GM21526 (cell line): ENCODE measurements around the gene SUCLG1.
"Not testable (repeated sequence)": the region's sequence is repeated elsewhere in the genome, so short reads cannot be mapped to it uniquely, and the experiment has no call there.

Experiments used
- ATAC-seq: cut with Tn5 transposase; IDR thresholded peaks from one replicate; pipeline ENCODE4 v1.9.1; 2021; ENCODE audit warnings: moderate library complexity; ENCODE audit not compliant: unreplicated experiment, low FRiP score

Gene SUCLG1

GRCh38 chr2:84459018-84459943, at the start of gene SUCLG1:
TSS of gene SUCLG1 (minus strand) at chr2:84459280. CDS start at chr2:84459269, 11 bp downstream.
- peak; percentile 96 for ATAC-seq

- ATAC-seq: no peak
Measured at GRCh38 chr2:84498150-84498799, 39.2 kb upstream of the SUCLG1 start.

- no peak for ATAC-seq
Measured at GRCh38 chr2:84497285-84497684, 38.2 kb upstream of the SUCLG1 start.

GRCh38 chr2:84496386-84496785, 37.3 kb upstream of the SUCLG1 start:
- ATAC-seq: no peak

GRCh38 chr2:84495539-84496146, 36.6 kb upstream of the SUCLG1 start:
- peak; percentile 91 for ATAC-seq

GRCh38 chr2:84494070-84494469, 35.0 kb upstream of the SUCLG1 start:
- no peak for ATAC-seq

GRCh38 chr2:84493514-84493913, 34.4 kb upstream of the SUCLG1 start:
- no peak for ATAC-seq

- ATAC-seq: no peak
Measured at GRCh38 chr2:84492571-84492970, 33.5 kb upstream of the SUCLG1 start.

- no peak for ATAC-seq
Measured at GRCh38 chr2:84491741-84492140, 32.7 kb upstream of the SUCLG1 start.

GRCh38 chr2:84491256-84491655, 32.2 kb upstream of the SUCLG1 start:
- ATAC-seq: no peak

- no peak for ATAC-seq
Measured at GRCh38 chr2:84487298-84487996, 28.4 kb upstream of the SUCLG1 start.

- no peak for ATAC-seq
Measured at GRCh38 chr2:84486441-84487115, 27.5 kb upstream of the SUCLG1 start.

- no peak for ATAC-seq
Measured at GRCh38 chr2:84483320-84483719, 24.2 kb upstream of the SUCLG1 start.

- no peak for ATAC-seq
Measured at GRCh38 chr2:84482603-84483002, 23.5 kb upstream of the SUCLG1 start.

- ATAC-seq: no peak
Measured at GRCh38 chr2:84481702-84482101, 22.6 kb upstream of the SUCLG1 start.

- ATAC-seq: no peak
Measured at GRCh38 chr2:84478867-84479266, 19.8 kb upstream of the SUCLG1 start.

GRCh38 chr2:84477886-84478285, 18.8 kb upstream of the SUCLG1 start:
- ATAC-seq: no peak

GRCh38 chr2:84474176-84474575, 15.1 kb upstream of the SUCLG1 start:
- ATAC-seq: no peak

GRCh38 chr2:84472856-84473565, 13.9 kb upstream of the SUCLG1 start:
- no peak for ATAC-seq

GRCh38 chr2:84472423-84472822, 13.3 kb upstream of the SUCLG1 start:
- not testable (repeated sequence) for ATAC-seq
